EL (cell line): ENCODE data around the gene MT1X.
"Not testable (repeated sequence)": the region's sequence is repeated elsewhere in the genome, so short reads cannot be mapped to it uniquely, and the experiment has no call there.

Experiments
- DNase-seq: peaks from one replicate; pipeline ENCODE4 v3.0.0-alpha.2; 2016

MT1X gene

DNA sequence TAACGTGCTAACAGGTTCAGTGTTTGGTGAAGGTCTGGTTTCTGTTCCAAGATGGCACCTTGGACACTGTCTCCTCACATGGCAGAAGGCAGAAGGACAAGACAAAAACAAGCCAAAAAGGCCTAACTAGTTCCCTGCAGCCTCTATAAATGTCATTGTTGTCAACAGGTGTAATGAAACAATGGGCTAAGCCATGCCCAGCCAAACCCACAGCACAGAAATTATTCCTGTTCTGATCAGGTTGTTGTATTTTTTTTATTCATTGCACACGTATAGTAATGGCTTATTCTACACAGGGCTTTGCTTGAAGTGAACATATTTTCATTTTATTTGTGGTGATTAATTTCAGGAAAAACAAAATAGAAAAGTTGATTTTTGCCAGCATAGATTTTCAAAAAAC is 31.5 kb downstream of the MT1X start:
- DNase-seq: no peak

- no peak for DNase-seq
Measured at GRCh38 chr16:56715126-56715525, 32.9 kb downstream of the MT1X start.

GRCh38 chr16:56716761-56717160 is 34.5 kb downstream of the MT1X start:
- DNase-seq: no peak

DNA sequence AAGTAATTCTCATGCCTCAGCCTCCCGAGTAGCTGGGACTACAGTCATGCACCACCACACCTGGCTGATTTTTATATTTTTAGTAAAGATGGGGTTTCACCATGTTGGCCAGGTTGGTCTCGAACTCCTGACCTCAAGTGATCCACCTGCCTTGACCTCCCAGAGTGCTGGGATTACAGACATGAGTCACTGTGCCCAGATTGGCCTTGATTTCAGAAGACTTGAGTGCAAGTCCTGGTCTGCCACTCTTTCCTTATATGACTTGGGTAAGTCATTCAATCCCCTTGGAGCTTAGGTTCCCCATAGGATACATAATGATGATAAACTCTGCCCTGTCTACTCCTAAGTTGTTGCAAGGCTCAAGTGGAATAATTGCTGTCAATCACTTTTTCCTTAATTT is 35.3 kb downstream of the MT1X start:
- DNase-seq: not testable (repeated sequence)

- DNase-seq: no peak
Measured at GRCh38 chr16:56722200-56722842, 40.1 kb downstream of the MT1X start.

- DNase-seq: no peak
Measured at GRCh38 chr16:56724191-56724590, 41.9 kb downstream of the MT1X start.

DNA sequence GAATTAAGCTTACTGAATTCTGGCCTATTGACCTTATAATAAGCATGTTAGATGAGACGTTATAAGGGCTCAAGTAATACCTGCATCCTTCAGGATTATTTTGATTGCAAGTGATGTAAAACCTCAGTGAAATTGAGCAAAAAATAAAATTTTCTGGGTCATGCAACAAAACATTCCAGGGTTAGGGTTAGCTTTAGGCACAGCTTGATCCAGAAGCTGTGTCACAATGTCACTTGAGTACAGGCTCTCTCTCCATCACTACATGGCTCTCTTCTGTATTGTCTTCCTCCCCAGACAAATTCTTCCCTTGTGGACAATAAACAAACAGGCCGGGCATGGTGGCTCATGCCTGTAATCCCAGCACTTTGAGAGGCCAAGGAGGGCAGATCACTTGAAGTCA is 44.0 kb downstream of the MT1X start:
- no peak for DNase-seq

GRCh38 chr16:56726926-56727325 is 44.7 kb downstream of the MT1X start:
- no peak for DNase-seq

- DNase-seq: no peak
Measured at GRCh38 chr16:56728027-56728426, 45.8 kb downstream of the MT1X start.

- no peak for DNase-seq
Measured at GRCh38 chr16:56728980-56729734, 46.9 kb downstream of the MT1X start.

GRCh38 chr16:56729735-56730662 is 47.7 kb downstream of the MT1X start, which contains the start of gene NUP93:
Gene NUP93, plus strand, starts transcription at chr16:56730129. Its CDS starts 18,119 bp downstream, at chr16:56748248.
- DNase-seq: peak; percentile 95

DNA sequence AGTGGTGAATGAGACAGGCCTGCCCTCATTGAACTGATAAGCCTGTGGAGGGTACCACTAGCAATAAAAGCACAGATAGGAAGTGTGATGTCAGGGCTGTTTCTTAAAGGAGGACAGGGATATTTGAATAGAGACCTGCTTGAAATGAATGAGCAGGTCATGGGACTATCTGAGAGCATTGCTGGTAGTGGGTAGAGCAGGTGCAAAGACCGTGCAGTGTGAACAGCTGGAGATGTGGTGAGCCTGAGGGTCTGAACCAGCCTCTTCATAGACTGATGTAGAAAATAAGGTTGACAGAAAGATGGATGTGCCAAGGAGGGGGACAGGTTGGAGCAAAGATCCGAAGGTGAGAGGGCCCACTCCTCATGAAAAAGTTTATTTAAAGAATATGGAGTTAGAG is 50.1 kb downstream of the MT1X start:
- no peak for DNase-seq

DNA sequence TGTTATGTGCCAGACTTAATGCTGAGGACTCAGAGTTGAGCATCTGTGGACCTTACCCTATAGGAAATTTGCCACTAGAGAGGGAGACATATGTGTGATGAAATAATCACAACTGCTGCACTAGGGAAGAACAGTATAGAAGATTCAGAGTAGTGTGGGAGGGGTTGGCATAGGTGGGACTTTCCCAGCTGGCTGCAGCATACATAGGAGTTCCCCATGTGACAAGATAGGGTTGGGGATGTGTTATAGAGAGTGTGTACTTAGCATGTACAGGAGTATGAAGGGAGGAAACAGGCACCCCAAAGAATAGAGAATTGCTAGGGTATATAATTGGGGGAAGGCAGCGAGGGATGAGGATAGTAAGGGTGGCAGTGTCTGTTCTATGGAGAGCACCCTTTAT is 50.6 kb downstream of the MT1X start:
- DNase-seq: no peak
